OCI-LY1 (cell line): ENCODE measurements around the gene MYL12B.

Experiments used
- H2AFZ ChIP-seq: fragments of 200-600 bp; sonication (generic), shearing (Covaris generic); 2 replicates; pipeline ENCODE4 v1.6.0; 2014; ENCODE audit warnings: antibody characterized with exemption, mild to moderate bottlenecking, low read length
- H3F3A ChIP-seq: fragments of 200-600 bp; sonication (generic), shearing (Covaris generic); 2 replicates; pipeline ENCODE4 v1.6.0; 2014; ENCODE audit warnings: mild to moderate bottlenecking, antibody characterized with exemption, low read length, moderate library complexity; ENCODE audit not compliant: insufficient read depth
- H3K27ac ChIP-seq: fragments of 200-600 bp; sonication (generic); 2 replicates; pipeline ENCODE4 v1.5.1; 2014; ENCODE audit warnings: low read length, mixed run types, mild to moderate bottlenecking, low read depth; ENCODE audit not compliant: poor library complexity, severe bottlenecking
- H3K27me3 ChIP-seq: fragments of 200-600 bp; sonication (generic); 2 replicates; pipeline ENCODE4 v1.6.0; 2014; ENCODE audit warnings: antibody characterized with exemption, mild to moderate bottlenecking, low read length, moderate library complexity; ENCODE audit not compliant: insufficient read depth
- H3K36me3 ChIP-seq: fragments of 200-600 bp; sonication (generic); 2 replicates; pipeline ENCODE4 v1.6.1; 2014; ENCODE audit warnings: mild to moderate bottlenecking, antibody characterized with exemption, low read length, moderate library complexity, mixed read lengths; ENCODE audit not compliant: insufficient read depth
- H3K4me1 ChIP-seq: fragments of 200-600 bp; sonication (generic); 2 replicates; pipeline ENCODE4 v1.5.1; 2014; ENCODE audit warnings: mild to moderate bottlenecking, low read length, moderate library complexity; ENCODE audit not compliant: insufficient read depth, severe bottlenecking
- H3K4me2 ChIP-seq: fragments of 200-600 bp; sonication (generic), shearing (Covaris generic); 2 replicates; pipeline ENCODE4 v1.6.1; 2014; ENCODE audit warnings: low read length
- H3K4me3 ChIP-seq: fragments of 200-600 bp; sonication (generic); 2 replicates; pipeline ENCODE4 v1.5.1; 2014; ENCODE audit warnings: low read length, low read depth, mild to moderate bottlenecking, mixed read lengths; ENCODE audit not compliant: poor library complexity, severe bottlenecking
- H3K79me2 ChIP-seq: fragments of 200-600 bp; shearing (Covaris generic); 2 replicates; pipeline ENCODE4 v1.6.1; 2016; ENCODE audit warnings: mixed run types, low read length, mixed read lengths; ENCODE audit not compliant: insufficient read depth
- H3K9ac ChIP-seq: fragments of 200-600 bp; sonication (generic), shearing (Covaris generic); 2 replicates; pipeline ENCODE4 v1.6.1; 2014; ENCODE audit warnings: mild to moderate bottlenecking, low read length, mixed read lengths
- H3K9me2 ChIP-seq: fragments of 200-600 bp; sonication (generic), shearing (Covaris generic); 2 replicates; pipeline ENCODE4 v1.6.1; 2014; ENCODE audit warnings: low read depth, mild to moderate bottlenecking, low read length, mixed read lengths
- H3K9me3 ChIP-seq: fragments of 200-600 bp; shearing (Covaris generic); 2 replicates; pipeline ENCODE4 v1.6.1; 2014; ENCODE audit warnings: low read length, mixed read lengths
- H4K20me1 ChIP-seq: fragments of 200-600 bp; sonication (generic), shearing (Covaris generic); 2 replicates; pipeline ENCODE4 v1.6.0; 2016; ENCODE audit warnings: mild to moderate bottlenecking, low read length; ENCODE audit not compliant: insufficient read depth
- EZH2 ChIP-seq: fragments of 200-600 bp; sonication (generic), shearing (Covaris generic); IDR thresholded peaks from 2 replicates; pipeline ENCODE4 v1.8.0; 2017; ENCODE audit warnings: borderline replicate concordance, mixed run types, mild to moderate bottlenecking, antibody characterized with exemption, low read length, moderate library complexity, mixed read lengths
- TF ChIP-seq, protein P1 (sequence below): fragments of 200-600 bp; sonication (generic), shearing (Covaris generic); IDR thresholded peaks from 2 replicates; pipeline ENCODE4 v1.5.1; 2017; ENCODE audit warnings: mild to moderate bottlenecking, antibody characterized with exemption, low read length, moderate library complexity, mixed read lengths

Gene MYL12B

DNA sequence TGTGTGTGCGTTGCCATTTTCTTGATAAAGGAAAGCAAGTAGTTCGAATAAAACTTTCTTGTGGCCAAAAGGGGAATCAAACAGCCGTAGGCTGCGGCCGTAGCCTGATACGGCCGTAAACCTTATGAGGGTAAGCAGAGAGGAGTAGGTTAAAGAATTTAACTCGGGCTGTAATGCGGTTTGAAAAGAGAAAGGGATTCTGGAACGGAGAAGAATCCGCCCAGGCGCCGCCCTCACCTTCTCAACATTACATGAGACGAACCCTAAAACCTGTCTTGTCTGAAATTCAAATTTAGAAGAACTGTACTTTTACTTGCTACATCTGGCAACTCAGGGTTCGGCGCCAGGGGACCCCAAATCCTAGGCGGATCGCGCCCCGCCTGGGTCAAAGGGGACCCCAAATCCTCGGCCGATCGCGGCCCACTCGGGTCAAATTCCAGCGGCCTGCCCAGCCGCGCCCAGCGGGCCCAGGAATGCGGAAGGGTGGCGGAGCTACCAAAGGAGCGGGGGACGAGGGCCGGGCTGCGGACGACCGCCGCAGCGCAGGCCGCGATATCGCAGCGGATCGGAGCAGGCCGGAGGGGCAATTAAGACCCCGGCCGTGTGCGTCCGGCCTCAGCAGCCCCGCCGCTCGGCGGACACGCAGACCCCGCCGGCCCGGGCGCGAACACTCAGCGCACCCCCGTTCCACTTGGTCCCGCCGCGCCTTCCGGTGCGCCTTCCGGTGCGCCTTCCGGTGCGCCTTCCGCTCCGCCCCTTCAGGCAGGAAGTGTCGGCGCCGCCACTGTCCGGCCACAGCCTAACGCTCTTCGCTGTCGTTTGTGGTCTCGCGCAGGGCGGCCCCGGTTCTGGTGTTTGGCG, at the start of gene MYL12B:
TSS of gene MYL12B (plus strand) at position 761 of the 861 bp plus-strand sequence. CDS start 10,766 bp downstream, outside the sequence.
- peak within 1 kb of the TSS; percentile 96 for H3K9ac ChIP-seq
- H3K4me1 ChIP-seq, result peaks cover 46% of the 10 kb centered on the region
- no peak for TF ChIP-seq EZH2
- TF ChIP-seq, protein P1, sequence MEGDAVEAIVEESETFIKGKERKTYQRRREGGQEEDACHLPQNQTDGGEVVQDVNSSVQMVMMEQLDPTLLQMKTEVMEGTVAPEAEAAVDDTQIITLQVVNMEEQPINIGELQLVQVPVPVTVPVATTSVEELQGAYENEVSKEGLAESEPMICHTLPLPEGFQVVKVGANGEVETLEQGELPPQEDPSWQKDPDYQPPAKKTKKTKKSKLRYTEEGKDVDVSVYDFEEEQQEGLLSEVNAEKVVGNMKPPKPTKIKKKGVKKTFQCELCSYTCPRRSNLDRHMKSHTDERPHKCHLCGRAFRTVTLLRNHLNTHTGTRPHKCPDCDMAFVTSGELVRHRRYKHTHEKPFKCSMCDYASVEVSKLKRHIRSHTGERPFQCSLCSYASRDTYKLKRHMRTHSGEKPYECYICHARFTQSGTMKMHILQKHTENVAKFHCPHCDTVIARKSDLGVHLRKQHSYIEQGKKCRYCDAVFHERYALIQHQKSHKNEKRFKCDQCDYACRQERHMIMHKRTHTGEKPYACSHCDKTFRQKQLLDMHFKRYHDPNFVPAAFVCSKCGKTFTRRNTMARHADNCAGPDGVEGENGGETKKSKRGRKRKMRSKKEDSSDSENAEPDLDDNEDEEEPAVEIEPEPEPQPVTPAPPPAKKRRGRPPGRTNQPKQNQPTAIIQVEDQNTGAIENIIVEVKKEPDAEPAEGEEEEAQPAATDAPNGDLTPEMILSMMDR, result no peak
- peaks cover 17% of the 10 kb centered on the region for H3K36me3 ChIP-seq
- peak within 1 kb of the TSS; percentile 95 for H3K4me3 ChIP-seq
- no peaks in the 10 kb centered on the region for H3K9me3 ChIP-seq
- H4K20me1 ChIP-seq, result no peaks in the 10 kb centered on the region
- no peaks in the 10 kb centered on the region for H3K9me2 ChIP-seq
- H3K27me3 ChIP-seq, result no peaks in the 10 kb centered on the region
- peak within 1 kb of the TSS; percentile 69 for H3K4me2 ChIP-seq
- H3F3A ChIP-seq, result no peaks in the 10 kb centered on the region
- H3K27ac ChIP-seq, result peak within 1 kb of the TSS; percentile 73
- no peak within 1 kb of the TSS for H2AFZ ChIP-seq
- H3K79me2 ChIP-seq, result peaks cover 42% of the 10 kb centered on the region

DNA sequence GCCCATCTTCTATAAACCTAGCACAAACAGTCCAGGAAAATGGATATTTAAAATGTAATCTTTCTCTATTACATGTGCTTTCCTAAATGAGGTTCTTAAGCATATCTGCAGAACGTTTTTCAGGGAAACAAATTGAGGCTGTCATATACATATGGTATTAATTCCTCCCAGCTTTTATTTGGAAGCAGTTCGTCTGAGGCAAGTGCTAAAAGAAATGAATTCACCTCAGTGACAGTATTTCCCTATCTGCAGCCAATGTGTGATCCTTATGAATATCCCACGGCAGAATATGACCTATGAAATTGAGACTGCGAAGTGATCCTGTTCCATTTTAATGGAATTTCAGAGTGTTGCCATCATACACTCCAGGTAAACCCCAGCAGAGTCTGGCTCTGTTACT, 49.3 kb upstream of the MYL12B start:
- no peaks in the 10 kb centered on the region for H3K79me2 ChIP-seq
- H3K9ac ChIP-seq, result no peak overlapping the region
- peaks cover 31% of the 10 kb centered on the region for H3K4me1 ChIP-seq
- H3F3A ChIP-seq, result no peaks in the 10 kb centered on the region
- H4K20me1 ChIP-seq, result no peaks in the 10 kb centered on the region
- H3K27ac ChIP-seq, result no peak overlapping the region
- TF ChIP-seq, protein P1, result no peak
- TF ChIP-seq EZH2, result no peak
- no peaks in the 10 kb centered on the region for H3K9me3 ChIP-seq
- H3K4me2 ChIP-seq, result no peak overlapping the region; the same call in 1 of the 2 replicates
- H3K36me3 ChIP-seq, result no peaks in the 10 kb centered on the region
- H3K27me3 ChIP-seq, result no peaks in the 10 kb centered on the region
- H3K9me2 ChIP-seq, result no peaks in the 10 kb centered on the region
- H3K4me3 ChIP-seq, result no peak overlapping the region
- H2AFZ ChIP-seq, result no peak overlapping the region

GRCh38 chr18:3213300-3214059, 48.5 kb upstream of the MYL12B start:
- no peaks in the 10 kb centered on the region for H3K27me3 ChIP-seq
- H3K36me3 ChIP-seq, result no peaks in the 10 kb centered on the region
- no peak overlapping the region for H3K27ac ChIP-seq
- no peaks in the 10 kb centered on the region for H4K20me1 ChIP-seq
- peak overlapping the region; percentile 11; the same call in 1 of the 2 replicates for H3K4me2 ChIP-seq
- H3K4me1 ChIP-seq, result peaks cover 31% of the 10 kb centered on the region
- H3K4me3 ChIP-seq, result no peak overlapping the region
- no peak for TF ChIP-seq EZH2
- TF ChIP-seq, protein P1, result no peak
- H3K9ac ChIP-seq, result no peak overlapping the region
- H3K9me2 ChIP-seq, result no peaks in the 10 kb centered on the region
- H2AFZ ChIP-seq, result peak overlapping the region; percentile 79; the same call in 1 of the 2 replicates
- no peaks in the 10 kb centered on the region for H3F3A ChIP-seq
- H3K9me3 ChIP-seq, result no peaks in the 10 kb centered on the region
- no peaks in the 10 kb centered on the region for H3K79me2 ChIP-seq
